K562 (cell line): ENCODE data around the gene ECSIT. TPM values are rescaled to one million over a fixed set of nuclear protein-coding genes. Genes with fewer than 3 reads are reported as not detected.

Experiments
- CCNT2 ChIP-seq: IDR thresholded peaks from 2 replicates; pipeline ENCODE4 v1.6.1; 2011; ENCODE audit warnings: borderline replicate concordance, low read depth, mild to moderate bottlenecking, moderate library complexity, mixed read lengths, low read length; ENCODE audit not compliant: insufficient read length; ENCODE audit errors: extremely low read depth
- ELF4 ChIP-seq: fragments of 450-650 bp; formaldehyde crosslinking; IDR thresholded peaks from 2 replicates; pipeline ENCODE4 v1.4.0; 2022; ENCODE audit warnings: missing genetic modification characterization
- ETV5 ChIP-seq: sonication (generic); formaldehyde crosslinking; IDR thresholded peaks from 2 replicates; pipeline ENCODE4 v1.4.0; 2020; ENCODE audit warnings: low read depth, mild to moderate bottlenecking, missing genetic modification reagents
- FIP1L1 ChIP-seq: fragments of 200-400 bp; formaldehyde crosslinking; IDR thresholded peaks from 2 replicates; pipeline ENCODE4 v1.6.1; 2018; ENCODE audit warnings: mild to moderate bottlenecking, low read depth, low read length; ENCODE audit not compliant: poor library complexity, severe bottlenecking
- MECOM ChIP-seq: fragments of 250-450 bp; sonication (Bioruptor Pico); IDR thresholded peaks from 2 replicates; pipeline ENCODE4 v1.8.0; 2022; ENCODE audit warnings: inconsistent platforms
- MXI1 ChIP-seq: IDR thresholded peaks from 2 replicates; pipeline ENCODE4 v1.6.1; 2011; ENCODE audit warnings: low read depth, mild to moderate bottlenecking, improper control_type of control experiment, low read length
- NFIC ChIP-seq: fragments of 450-650 bp; IDR thresholded peaks from 2 replicates; pipeline ENCODE4 v1.6.1; 2017; ENCODE audit warnings: mild to moderate bottlenecking, inconsistent platforms
- RBFOX2 ChIP-seq: fragments of 200-400 bp; formaldehyde crosslinking; IDR thresholded peaks from 2 replicates; pipeline ENCODE4 v1.6.1; 2017; ENCODE audit warnings: low read depth, mild to moderate bottlenecking, low read length, moderate library complexity
- SRSF9 ChIP-seq: fragments of 200-400 bp; formaldehyde crosslinking; IDR thresholded peaks from 2 replicates; pipeline ENCODE4 v1.6.1; 2017; ENCODE audit warnings: low read depth, low read length, borderline replicate concordance
- ZNF347 ChIP-seq: fragments of 450-650 bp; formaldehyde crosslinking; IDR thresholded peaks from 2 replicates; pipeline ENCODE4 v1.4.0; 2020; ENCODE audit warnings: low read depth, mild to moderate bottlenecking, moderate library complexity
- ZNF79 ChIP-seq: fragments of 250-450 bp; sonication (Bioruptor Pico); IDR thresholded peaks from 2 replicates; pipeline ENCODE4 v1.4.0; 2020; ENCODE audit warnings: low read depth, mild to moderate bottlenecking, moderate library complexity
- polyA plus RNA-seq, 8 experiments: library from polyadenylated mRNA; depleted of rRNA in 4 of 8; stranded (reverse) in 5 of 8; unstranded in 3 of 8; fragments of >200 nt; fragmentation: Nextera tagmentation in 2 of 8; fragmentation: Illumina TruSeq in 1 of 8; extraction: Ambion mirVana in 2 of 8; extraction: Trizol in 1 of 8; gene quantifications; 2 replicates each; pipeline versions ENCODE4 v1.2.1 to v1.2.3, GENCODE V29; 2011 to 2014; ENCODE audit warnings: inconsistent platforms in 1 of 8, missing spikeins in 1 of 8
- total RNA-seq, 7 experiments: library from RNA; depleted of rRNA in 6 of 7; stranded (reverse); fragments of >200 nt in 6 of 7; fragmentation: Illumina TruSeq in 2 of 7; extraction: Trizol in 2 of 7; gene quantifications; 2 replicates each; pipeline versions ENCODE4 v1.2.1 to v1.2.3, GENCODE V29; 2011 to 2021; ENCODE audit warnings: low replicate concordance in 1 of 7
- TF ChIP-seq, protein P1 (sequence below): sonication (generic); formaldehyde crosslinking; IDR thresholded peaks from 2 replicates; pipeline ENCODE4 v1.8.0; 2022; ENCODE audit warnings: mild to moderate bottlenecking, missing genetic modification reagents, borderline replicate concordance
- TF ChIP-seq, protein P2 (sequence below): sonication (generic); formaldehyde crosslinking; IDR thresholded peaks from 2 replicates; pipeline ENCODE4 v1.8.0; 2022; ENCODE audit warnings: mild to moderate bottlenecking, missing genetic modification reagents
- TF ChIP-seq, protein P3 (sequence below): sonication (generic); formaldehyde crosslinking; IDR thresholded peaks from 2 replicates; pipeline ENCODE4 v1.8.0; 2022; ENCODE audit warnings: mild to moderate bottlenecking, low read depth, missing genetic modification reagents
- TF ChIP-seq, protein P4 (sequence below): fragments of 450-650 bp; formaldehyde crosslinking; IDR thresholded peaks from 2 replicates; pipeline ENCODE4 v1.4.0; 2022; ENCODE audit warnings: missing genetic modification characterization

Gene ECSIT
- total and polyA plus RNA-seq, 9 of the 15 experiments (the other 6 are each of a cell fraction or from before 2014, with no cell fraction given) = 1.1 to 82.5 (median 43.9) TPM

DNA sequence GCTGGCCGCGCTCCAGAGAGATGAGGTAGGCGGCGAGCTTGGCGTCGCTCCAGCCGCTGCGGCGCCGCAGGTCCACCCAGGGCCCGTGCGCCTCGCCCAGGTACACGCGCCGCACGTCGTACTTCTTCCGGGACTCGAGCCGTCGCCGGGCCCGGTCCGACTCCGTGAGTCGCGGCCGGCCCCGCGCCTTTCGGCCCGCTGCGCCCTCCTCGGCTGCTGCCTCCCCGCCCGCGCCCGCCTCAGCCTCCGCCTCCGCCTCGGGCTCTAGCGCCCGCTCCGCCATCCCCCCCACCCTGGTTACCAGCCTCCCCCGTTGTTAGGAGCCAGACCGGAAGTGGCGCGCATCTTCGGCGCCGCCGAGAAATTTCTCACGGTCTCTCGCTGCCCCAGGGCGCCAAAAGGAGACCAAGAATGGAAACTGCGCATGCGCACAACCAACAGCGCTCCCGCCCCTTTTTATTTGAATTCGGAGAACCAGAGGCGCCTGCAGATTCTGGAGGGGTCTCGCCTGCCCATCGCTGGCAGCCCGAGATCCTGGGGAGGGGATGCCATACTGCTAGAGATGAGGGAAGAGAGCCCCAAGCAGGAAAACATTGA is 23.3 kb downstream of the ECSIT start, which contains the start of gene ZNF653 (continued):
- TF ChIP-seq CCNT2 (peak; percentile 84), NFIC (peak; percentile 92), MXI1 (peak; percentile 100), ELF4 (CRISPR knock-in tag) (no peak), FIP1L1 (peak; percentile 62), ETV5 (0 out of 2 replicates have a peak, but pooled peaks have one; percentile 46), RBFOX2 (peak; percentile 67), MECOM (no peak), SRSF9 (no peak), ZNF79 (0 out of 2 replicates have a peak, but pooled peaks have one; percentile 17), ZNF347 (CRISPR knock-in tag) (no peak)
- TF ChIP-seq, protein P1, sequence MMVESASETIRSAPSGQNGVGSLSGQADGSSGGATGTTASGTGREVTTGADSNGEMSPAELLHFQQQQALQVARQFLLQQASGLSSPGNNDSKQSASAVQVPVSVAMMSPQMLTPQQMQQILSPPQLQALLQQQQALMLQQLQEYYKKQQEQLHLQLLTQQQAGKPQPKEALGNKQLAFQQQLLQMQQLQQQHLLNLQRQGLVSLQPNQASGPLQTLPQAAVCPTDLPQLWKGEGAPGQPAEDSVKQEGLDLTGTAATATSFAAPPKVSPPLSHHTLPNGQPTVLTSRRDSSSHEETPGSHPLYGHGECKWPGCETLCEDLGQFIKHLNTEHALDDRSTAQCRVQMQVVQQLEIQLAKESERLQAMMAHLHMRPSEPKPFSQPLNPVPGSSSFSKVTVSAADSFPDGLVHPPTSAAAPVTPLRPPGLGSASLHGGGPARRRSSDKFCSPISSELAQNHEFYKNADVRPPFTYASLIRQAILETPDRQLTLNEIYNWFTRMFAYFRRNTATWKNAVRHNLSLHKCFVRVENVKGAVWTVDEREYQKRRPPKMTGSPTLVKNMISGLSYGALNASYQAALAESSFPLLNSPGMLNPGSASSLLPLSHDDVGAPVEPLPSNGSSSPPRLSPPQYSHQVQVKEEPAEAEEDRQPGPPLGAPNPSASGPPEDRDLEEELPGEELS (CRISPR knock-in tag) = no peak
- TF ChIP-seq, protein P2, sequence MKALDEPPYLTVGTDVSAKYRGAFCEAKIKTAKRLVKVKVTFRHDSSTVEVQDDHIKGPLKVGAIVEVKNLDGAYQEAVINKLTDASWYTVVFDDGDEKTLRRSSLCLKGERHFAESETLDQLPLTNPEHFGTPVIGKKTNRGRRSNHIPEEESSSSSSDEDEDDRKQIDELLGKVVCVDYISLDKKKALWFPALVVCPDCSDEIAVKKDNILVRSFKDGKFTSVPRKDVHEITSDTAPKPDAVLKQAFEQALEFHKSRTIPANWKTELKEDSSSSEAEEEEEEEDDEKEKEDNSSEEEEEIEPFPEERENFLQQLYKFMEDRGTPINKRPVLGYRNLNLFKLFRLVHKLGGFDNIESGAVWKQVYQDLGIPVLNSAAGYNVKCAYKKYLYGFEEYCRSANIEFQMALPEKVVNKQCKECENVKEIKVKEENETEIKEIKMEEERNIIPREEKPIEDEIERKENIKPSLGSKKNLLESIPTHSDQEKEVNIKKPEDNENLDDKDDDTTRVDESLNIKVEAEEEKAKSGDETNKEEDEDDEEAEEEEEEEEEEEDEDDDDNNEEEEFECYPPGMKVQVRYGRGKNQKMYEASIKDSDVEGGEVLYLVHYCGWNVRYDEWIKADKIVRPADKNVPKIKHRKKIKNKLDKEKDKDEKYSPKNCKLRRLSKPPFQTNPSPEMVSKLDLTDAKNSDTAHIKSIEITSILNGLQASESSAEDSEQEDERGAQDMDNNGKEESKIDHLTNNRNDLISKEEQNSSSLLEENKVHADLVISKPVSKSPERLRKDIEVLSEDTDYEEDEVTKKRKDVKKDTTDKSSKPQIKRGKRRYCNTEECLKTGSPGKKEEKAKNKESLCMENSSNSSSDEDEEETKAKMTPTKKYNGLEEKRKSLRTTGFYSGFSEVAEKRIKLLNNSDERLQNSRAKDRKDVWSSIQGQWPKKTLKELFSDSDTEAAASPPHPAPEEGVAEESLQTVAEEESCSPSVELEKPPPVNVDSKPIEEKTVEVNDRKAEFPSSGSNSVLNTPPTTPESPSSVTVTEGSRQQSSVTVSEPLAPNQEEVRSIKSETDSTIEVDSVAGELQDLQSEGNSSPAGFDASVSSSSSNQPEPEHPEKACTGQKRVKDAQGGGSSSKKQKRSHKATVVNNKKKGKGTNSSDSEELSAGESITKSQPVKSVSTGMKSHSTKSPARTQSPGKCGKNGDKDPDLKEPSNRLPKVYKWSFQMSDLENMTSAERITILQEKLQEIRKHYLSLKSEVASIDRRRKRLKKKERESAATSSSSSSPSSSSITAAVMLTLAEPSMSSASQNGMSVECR (CRISPR knock-in tag) = peak; percentile 18; the same call in 1 of the 2 replicates
- TF ChIP-seq, protein P3, sequence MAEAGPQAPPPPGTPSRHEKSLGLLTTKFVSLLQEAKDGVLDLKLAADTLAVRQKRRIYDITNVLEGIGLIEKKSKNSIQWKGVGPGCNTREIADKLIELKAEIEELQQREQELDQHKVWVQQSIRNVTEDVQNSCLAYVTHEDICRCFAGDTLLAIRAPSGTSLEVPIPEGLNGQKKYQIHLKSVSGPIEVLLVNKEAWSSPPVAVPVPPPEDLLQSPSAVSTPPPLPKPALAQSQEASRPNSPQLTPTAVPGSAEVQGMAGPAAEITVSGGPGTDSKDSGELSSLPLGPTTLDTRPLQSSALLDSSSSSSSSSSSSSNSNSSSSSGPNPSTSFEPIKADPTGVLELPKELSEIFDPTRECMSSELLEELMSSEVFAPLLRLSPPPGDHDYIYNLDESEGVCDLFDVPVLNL (CRISPR knock-in tag) = no peak
- TF ChIP-seq, protein P4, sequence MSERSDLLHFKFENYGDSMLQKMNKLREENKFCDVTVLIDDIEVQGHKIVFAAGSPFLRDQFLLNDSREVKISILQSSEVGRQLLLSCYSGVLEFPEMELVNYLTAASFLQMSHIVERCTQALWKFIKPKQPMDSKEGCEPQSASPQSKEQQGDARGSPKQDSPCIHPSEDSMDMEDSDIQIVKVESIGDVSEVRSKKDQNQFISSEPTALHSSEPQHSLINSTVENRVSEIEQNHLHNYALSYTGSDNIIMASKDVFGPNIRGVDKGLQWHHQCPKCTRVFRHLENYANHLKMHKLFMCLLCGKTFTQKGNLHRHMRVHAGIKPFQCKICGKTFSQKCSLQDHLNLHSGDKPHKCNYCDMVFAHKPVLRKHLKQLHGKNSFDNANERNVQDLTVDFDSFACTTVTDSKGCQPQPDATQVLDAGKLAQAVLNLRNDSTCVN = no peak
